ENCODE results near the gene CEBPA. TPM values are rescaled to one million over a fixed set of nuclear protein-coding genes. Genes with fewer than 3 reads are reported as not detected.

CEBPA gene
- total and polyA plus RNA-seq, 10 of the 15 experiments (the other 5 are each of a cell fraction or from before 2014, with no cell fraction given) = 0.04 to 0.36 (median 0.13) TPM; not detected in 4

DNA sequence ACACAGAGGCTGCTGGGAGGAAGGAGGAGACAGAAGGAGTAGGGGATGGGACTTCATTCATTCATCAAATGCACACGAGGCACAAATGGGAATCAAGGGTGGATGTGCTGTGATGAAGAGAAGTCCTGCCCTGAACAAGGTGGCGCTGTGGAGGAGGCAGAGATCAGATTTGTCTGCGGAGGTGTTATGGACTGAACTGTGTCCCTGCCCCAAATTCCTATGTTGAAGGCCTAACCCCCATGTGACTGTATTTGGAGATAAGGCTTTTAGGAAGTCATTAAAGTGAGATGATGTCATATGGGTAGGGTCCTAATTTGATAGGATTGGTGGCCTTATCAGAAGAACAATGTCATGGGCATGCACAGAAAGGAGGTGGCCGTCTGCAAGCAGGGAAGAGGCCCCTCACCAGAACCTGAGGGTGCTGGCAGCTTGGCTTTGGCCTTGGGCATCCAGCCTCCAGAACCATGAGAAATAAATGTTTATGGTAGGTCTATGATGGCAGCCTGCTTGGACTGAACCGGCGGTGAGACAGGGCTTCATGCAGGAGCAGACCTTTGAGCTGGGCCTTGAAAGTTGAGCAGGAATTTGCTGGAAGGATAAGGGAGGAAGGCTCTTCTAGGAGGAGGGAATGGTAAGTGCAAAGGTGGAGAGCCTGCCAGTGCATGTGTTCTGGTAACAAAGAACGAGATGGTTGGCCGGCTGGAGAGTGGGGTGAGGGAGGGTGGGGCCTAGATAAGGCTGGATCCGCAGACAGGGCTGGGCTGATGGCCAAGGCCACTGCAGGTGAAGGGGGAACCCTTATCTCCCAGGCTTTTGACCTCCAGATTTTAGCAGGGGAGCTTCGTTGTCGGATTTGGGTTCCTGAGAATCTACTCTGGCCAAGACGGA, 2.7 kb upstream of the CEBPA start (continued):
- TF ChIP-seq NRF1 (conservative IDR thresholded peaks at IDR 0.05; ENCODE audit: low read depth, low read length) (no peak), TARDBP (IDR thresholded peaks at IDR 0.05; ENCODE audit: borderline replicate concordance) (no peak), PAX8 (IDR thresholded peaks at IDR 0.05) (no peak), CBFB (IDR thresholded peaks at IDR 0.05; ENCODE audit: low read depth) (no peak), NFXL1 (IDR thresholded peaks at IDR 0.05; ENCODE audit: borderline replicate concordance) (no peak), CREB1 (IDR thresholded peaks at IDR 0.05; ENCODE audit: low read depth) (no peak), BHLHE40 (IDR thresholded peaks at IDR 0.05; ENCODE audit: borderline replicate concordance in 1 of 2, low read depth in 2 of 2, low read length in 1 of 2) (no peak)

DNA sequence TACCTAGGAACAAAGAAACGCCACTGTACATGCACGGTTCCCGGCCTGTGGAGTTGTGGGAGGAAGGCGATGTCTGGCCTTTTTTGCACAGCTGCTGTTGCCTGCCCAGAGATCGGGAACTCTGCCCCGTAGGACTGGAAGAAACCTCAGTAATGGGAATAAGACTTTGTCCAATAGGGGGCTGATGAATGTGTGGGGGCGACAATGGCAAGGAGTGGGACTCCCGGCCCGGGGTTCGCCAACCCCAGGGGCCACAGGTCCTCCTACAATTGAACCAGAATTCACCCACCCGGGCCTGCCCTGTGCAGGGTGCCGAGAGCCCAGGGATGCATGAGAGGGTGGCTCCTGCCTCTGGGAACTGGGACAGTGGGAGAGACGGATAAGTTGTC, 2.0 kb upstream of the CEBPA start:
- Histone ChIP-seq H3K4me1 (ENCODE audit: control insufficient read depth, insufficient read depth, low read length) (peaks cover 3% of the 10 kb centered on the region; the same call in 1 of the 2 replicates), H2AFZ (ENCODE audit: control insufficient read depth, low read depth, low read length) (no peak overlapping the region), H3K9me3 (replicated peaks; ENCODE audit: control insufficient read depth, insufficient read depth, low read length) (no peaks in the 10 kb centered on the region; the same call in 2 of the 3 replicates), H3K4me2 (ENCODE audit: control insufficient read depth, insufficient read depth) (no peak overlapping the region), H3K27ac (ENCODE audit: control insufficient read depth, insufficient read depth) (no peak overlapping the region), H3K9ac (ENCODE audit: control insufficient read depth, insufficient read depth, low read length) (no peak overlapping the region), H3K27me3 (replicated peaks in 1 of 2; ENCODE audit: control insufficient read depth in 2 of 2, insufficient read depth in 2 of 2, low read length in 1 of 2) (peaks cover 6 to 11% of the 10 kb centered on the region in 2 experiments; a peak in 3 of 4 replicates), H3K4me3 (no peak overlapping the region), H3K36me3 (ENCODE audit: control insufficient read depth in 2 of 2, insufficient read depth in 2 of 2, low read length in 1 of 2) (no peaks in the 10 kb centered on the region), H3K79me2 (ENCODE audit: control insufficient read depth, insufficient read depth, low read length) (no peaks in the 10 kb centered on the region), H4K20me1 (ENCODE audit: control insufficient read depth, insufficient read depth) (no peaks in the 10 kb centered on the region)
- ATAC-seq (no peak), FAIRE-seq (no peak), DNase-seq (ENCODE audit: low read depth, low spot score) (no peak)
- RAD21 ChIA-PET (ENCODE audit: unreplicated experiment) = no interaction called here
- SMC1A ChIA-PET (ENCODE audit: uncharacterized antibody, unreplicated experiment) = no interaction called here
- POLR2A ChIA-PET = no interaction called here
- BruUV-seq (replicated peaks) = no TSS peak
- CTCF ChIA-PET = no interaction called here
- 72% methylated on average over 13 of the region's 13 CpGs for WGBS (ENCODE audit: insufficient coverage, insufficient replicate concordance, low lambda C conversion rate, missing lambda C conversion rate)
- intact Hi-C loops (cut with micrococcal nuclease; ENCODE audit: unreplicated experiment) = no loop called here
- no peak for TF ChIP-seq NRF1 (conservative IDR thresholded peaks at IDR 0.05; ENCODE audit: low read depth, low read length)
- no peak for TF ChIP-seq ZBED1 (IDR thresholded peaks at IDR 0.05; ENCODE audit: borderline replicate concordance)
- in situ Hi-C loops (cut with MboI) = no loop called here

Data from GM12878 (cell line).